ENCODE data around the gene FARSA.
"Not testable (repeated sequence)": the region's sequence is repeated elsewhere in the genome, so short reads cannot be mapped to it uniquely, and the experiment has no call there.

FARSA gene

GRCh38 chr19:12937927-12938778 is 4.6 kb upstream of the FARSA start, which contains the start of gene CALR:
Gene CALR (plus strand): TSS chr19:12938609. CDS start chr19:12938680, 71 bp downstream.
- DNase-seq (ENCODE audit: low read depth in 3 of 3), result peak; percentile 99

DNA sequence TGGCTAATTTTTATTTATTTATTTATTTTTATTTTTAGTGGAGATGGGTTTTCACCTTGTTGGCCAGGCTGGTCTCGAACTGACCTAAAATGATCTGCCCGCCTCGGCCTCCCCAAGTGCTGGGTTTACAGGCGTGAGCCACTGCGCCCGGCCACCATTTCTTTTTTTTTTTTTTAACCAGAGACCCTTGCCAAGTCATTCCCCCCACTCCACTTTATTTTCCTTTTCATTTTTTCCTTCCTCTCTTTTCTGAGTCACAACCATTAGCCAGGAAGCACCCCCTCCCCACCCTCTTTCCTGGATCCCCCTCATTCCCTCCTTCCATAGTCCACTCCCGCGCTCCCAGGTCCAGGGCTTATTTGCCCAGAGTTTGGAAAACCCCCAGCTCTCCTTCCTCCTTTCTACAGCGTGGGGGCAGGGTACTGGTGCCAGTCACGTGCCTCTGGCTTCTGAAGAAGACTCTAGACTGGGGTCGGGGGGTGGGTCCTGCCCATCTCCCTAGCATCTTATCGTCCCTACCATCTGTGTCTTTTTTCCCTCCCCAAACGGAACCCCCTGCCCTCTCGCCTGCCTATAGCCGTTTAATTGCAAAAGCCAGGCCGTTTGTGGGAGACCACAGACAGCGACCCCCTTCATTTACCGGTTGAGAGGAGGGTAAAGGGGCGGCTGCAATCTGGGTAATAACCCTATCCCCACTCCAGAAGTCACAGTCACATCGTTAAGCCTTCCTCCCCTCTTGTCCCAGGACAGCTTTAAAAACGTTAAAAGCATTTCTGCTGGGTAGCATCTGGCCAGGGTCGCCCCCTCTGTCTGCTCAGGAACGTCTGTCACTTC is 3.8 kb upstream of the FARSA start:
- DNase-seq (ENCODE audit: low read depth in 3 of 3), result no peak

DNA sequence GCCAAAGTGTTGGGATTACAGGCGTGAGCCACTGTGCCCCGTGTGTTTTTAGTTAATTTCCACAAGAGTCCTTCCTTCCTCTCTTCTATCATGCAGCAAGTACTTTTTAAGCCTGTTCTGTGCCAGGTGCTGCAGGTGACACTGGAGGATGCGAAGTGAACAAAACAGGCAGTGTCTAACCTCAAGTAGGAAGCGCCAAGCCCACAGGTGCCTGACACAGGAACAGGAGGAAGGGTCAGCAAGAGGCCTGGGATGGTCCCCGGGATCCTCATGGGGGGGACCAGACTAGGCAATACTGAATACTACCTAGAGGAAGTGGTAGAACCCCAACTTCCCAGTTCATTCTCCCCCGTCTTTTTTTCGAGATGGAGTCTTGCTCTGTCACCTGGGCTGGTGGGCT is 3.1 kb upstream of the FARSA start:
- no peak for DNase-seq (ENCODE audit: low read depth in 3 of 3)

GRCh38 chr19:12935071-12935470 is 1.6 kb upstream of the FARSA start:
- DNase-seq (ENCODE audit: low read depth in 3 of 3), result no peak

DNA sequence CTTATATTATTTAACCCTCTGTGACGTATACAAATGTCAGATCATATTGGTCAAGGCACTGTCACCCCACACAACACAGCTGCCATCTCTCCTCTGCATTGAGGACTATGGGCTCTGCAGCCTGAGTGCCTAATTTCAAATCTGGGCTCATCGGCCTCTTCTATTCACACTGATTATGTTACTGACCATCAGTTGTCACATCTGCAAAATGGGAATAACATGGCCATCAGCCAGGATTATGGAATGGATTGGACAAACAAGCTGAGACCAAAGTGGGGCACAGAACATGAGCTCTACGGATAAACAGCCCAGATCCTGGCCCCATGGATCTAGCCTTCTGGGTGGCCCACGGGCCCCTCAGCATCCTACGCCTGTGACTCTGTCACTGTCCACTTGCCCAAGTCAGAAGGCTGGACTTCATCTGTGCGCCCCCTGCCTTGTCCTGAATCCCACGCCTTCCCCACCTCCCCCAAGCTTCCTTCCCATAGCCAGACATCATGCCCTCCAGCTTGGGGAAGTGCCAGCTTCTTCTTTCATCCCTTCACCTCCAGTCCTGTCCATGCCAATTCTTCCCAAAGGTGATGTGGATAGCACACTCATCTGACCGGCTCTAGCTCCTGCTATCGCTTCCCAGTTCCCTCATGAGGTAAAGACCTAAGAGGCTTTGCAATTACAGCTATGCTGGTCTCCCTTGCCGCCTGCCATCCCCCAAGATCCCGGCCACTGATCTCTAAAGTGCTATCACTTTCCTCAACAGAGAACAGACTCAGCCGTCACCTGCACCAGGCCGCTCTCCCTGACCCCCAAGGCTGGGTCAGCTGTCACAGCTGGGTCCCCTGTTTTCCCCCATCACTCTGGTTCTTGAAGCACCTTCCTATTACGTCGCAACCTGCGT is 872 bp downstream of the FARSA start:
- DNase-seq (ENCODE audit: low read depth in 3 of 3), result no peak

GRCh38 chr19:12930002-12930645 is 3.4 kb downstream of the FARSA start:
- DNase-seq (ENCODE audit: low read depth in 3 of 3), result no peak

GRCh38 chr19:12924621-12925310 is 8.7 kb downstream of the FARSA start:
- DNase-seq (ENCODE audit: low read depth in 3 of 3), result no peak

GRCh38 chr19:12922959-12923358 is 10.6 kb downstream of the FARSA start:
- DNase-seq (ENCODE audit: low read depth in 3 of 3), result no peak

- DNase-seq (ENCODE audit: low read depth in 3 of 3), result no peak
Observed at GRCh38 chr19:12921047-12921446, 12.5 kb downstream of the FARSA start.

DNA sequence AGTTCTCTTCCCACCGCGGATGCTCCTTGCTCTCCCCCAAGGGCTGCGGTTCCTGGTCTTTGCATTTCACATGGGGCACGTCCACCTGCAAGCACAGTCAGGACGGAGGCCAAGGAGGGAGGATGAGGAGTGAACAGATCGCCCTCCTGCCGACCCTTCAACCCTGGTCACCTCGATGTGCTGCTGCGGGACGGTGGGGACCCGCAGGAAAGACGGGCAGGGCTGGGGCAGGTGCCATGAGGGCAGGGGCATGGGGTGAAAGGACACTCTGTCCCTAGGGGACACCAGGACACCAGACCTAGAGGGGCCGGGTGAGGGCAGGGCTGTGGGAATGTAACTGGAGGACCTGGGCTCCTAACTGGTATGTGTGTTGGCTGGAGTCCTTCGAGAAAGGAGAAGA is 15.3 kb downstream of the FARSA start:
- DNase-seq (ENCODE audit: low read depth in 3 of 3), result no peak

DNA sequence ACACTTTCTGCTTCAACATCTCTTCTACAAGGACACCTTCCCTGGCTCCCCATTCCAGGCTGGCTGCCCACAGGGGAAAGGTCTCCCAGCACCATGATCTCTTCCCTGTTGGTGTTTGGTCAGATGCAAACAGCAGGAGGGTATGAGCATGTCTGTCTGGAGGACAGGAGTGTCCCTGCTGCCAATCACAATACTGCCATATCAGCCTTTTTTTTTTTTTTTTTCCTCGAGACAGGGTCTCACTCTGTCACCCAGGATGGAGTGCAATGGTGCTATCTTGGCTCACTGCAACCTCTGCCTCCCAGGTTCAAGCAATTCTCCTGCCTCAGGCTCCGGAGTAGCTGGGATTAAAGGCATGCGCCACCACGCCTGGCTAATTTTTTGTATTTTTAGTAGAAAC is 17.7 kb downstream of the FARSA start:
- not testable (repeated sequence) for DNase-seq (ENCODE audit: low read depth in 3 of 3)

DNA sequence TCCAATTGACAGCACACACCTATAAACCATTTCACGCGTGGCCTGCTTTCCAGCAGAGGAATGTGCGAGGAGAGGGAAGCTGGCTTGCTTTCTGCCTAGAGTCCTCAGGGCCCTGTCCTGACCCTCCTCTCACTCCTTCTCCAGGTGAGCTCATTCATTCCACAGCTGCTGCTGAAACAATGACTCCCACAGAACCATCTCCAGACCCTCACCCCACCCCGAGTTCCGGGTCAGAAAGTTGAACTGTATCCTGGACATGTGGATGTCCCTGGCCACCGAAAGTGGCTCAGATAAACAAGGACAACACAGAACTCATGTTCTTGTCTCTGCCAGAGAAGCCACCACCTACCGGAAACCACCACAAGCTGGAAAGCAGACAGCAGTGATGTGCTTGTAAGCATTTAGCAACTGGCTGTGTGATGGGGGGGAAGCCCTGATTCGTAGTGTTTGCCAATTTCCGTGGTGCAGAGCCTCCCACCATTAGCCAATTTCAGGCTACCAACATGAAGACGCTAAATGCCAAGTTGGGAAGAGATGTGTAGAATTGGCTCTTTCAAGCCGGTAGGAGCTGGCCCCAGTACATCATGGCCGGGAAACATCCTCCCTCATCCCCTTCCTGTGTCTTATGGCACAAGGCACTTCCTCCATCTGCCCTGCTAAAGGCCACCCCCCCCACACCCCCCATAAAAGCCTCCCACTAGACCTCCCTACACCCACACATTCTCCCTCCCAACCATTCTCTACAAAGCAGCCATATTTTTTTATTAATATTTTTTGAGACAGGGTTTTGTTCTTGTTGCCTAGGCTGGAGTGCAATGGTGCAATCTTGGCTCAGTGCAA is 19.4 kb downstream of the FARSA start:
- peak in 1 of 3 experiments; percentile 42 for DNase-seq (ENCODE audit: low read depth in 3 of 3)

GRCh38 chr19:12913011-12913561 is 20.4 kb downstream of the FARSA start:
- no peak for DNase-seq (ENCODE audit: low read depth in 3 of 3)

DNA sequence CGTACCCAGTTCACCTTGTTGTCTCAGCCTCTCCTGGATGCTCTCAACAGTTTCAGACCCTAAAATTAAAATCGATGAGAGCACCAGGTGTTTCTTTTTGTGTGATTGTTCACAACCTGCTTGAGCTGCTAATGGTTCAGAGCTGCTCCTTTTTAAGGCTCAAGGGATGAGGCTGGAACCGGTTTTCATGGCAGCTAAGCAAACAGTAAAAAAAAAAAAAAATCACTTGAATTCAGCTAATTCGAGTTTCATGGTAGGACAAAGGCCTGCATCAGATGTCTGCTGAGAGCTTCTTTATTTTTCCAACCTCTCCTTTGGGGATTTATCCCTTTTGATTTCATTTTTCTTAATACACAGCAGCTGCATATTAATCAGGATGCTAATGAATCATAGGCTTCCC is 20.9 kb downstream of the FARSA start:
- no peak for DNase-seq (ENCODE audit: low read depth in 3 of 3)

DNA sequence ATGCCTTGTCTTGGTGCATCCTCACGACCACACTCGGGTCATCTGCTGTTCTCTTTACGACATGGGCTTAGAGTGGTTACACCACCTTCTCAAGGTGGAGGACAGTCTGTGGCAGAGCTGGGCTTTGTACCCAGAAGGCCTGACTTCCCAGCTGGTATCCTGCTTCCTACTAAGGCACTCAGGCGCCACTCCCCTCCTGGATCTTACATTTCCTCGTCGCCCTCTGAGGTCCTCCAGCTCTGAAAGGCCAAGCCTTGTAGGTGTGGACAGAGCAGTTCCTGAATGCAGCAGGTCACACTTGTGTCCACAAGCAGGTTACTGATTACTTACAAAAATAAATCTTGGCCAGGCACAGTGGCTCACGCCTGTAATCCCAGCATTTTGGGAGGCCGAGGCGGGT is 26.3 kb downstream of the FARSA start:
- DNase-seq (ENCODE audit: low read depth in 3 of 3), result no peak

- DNase-seq (ENCODE audit: low read depth in 3 of 3), result no peak
Observed at GRCh38 chr19:12899891-12900518, 33.5 kb downstream of the FARSA start.

- DNase-seq (ENCODE audit: low read depth in 3 of 3), result no peak
Observed at GRCh38 chr19:12896460-12896859, 37.1 kb downstream of the FARSA start.

GRCh38 chr19:12893582-12893981 is 39.9 kb downstream of the FARSA start:
- DNase-seq (ENCODE audit: low read depth in 3 of 3), result no peak

DNA sequence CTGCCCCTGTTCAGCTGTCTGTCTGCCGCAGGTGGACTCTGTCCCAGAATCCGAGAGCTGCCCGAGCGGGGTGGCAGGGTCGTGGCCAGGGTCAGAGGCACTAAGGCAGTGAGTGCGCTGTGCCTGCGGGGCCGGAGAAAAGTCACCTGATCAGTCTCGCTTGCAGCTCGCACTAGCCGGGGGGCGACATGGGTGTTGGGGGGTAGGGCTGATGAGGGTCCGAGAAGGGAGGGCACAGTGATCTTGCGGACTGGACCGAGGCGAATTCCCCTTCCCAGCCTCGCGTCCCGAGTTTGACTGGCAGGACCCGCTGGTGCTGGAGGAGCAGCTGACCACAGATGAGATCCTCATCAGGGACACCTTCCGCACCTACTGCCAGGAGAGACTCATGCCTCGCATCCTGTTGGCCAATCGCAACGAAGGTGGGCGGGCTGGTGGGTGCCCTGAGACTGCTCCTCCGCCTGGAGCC is 41.9 kb downstream of the FARSA start:
- DNase-seq (ENCODE audit: low read depth in 3 of 3), result no peak

All from stimulated activated CD4-positive, alpha-beta T cell treated with anti-CD3 and anti-CD28 coated beads, TNF-alpha, amount 100 ng/mL, for 24 hours (primary cell).